ENCODE data around the gene ZNF766. TPM values are rescaled to one million over a fixed set of nuclear protein-coding genes. Genes with fewer than 3 reads are reported as not detected.

Gene ZNF766
- total RNA-seq, 1 experiment from 2014 or later: 17.9 TPM

GRCh38 chr19:52270266-52270885 lies 989 bp downstream of the ZNF766 start:
- no peak for ATAC-seq
- POLR2A ChIA-PET: no interaction called here

More at GRCh38 chr19:52270266-52270885, 989 bp downstream of the ZNF766 start:
- H3K27ac ChIP-seq (ENCODE audit: low read depth, low read length): peak overlapping the region; percentile 84
- DNase-seq (ENCODE audit: low read depth, low spot score): no peak
- peaks cover 0 to 20% of the 10 kb centered on the region in 2 experiments; a peak in 2 of 4 replicates for H3K9me3 ChIP-seq (ENCODE audit: control insufficient read depth in 1 of 2, insufficient read depth in 1 of 2, low read depth in 1 of 2, low read length in 2 of 2)
- peaks cover 0 to 14% of the 10 kb centered on the region in 2 experiments; a peak in 2 of 4 replicates for H3K4me1 ChIP-seq (ENCODE audit: control insufficient read depth in 1 of 2, insufficient read depth in 2 of 2, low read length in 2 of 2)
- no TSS peak for BruUV-seq (replicated peaks)
- RAD21 ChIA-PET (ENCODE audit: low non-redundant PET in 1 of 2, low total read pairs in 2 of 2, uncharacterized antibody in 2 of 2, unreplicated experiment in 2 of 2): no interaction called here
- intact Hi-C loops (cut with micrococcal nuclease): no loop called here
- H3K4me3 ChIP-seq (replicated peaks in 1 of 2; ENCODE audit: low read depth in 1 of 2, low read length in 2 of 2): peak overlapping the region; percentile 98 to 99
- H3K9me2 ChIP-seq (ENCODE audit: insufficient read depth): no peaks in the 10 kb centered on the region
- H3K36me3 ChIP-seq (ENCODE audit: control insufficient read depth in 1 of 2, insufficient read depth in 2 of 2, low read length in 2 of 2): peaks cover 0 to 16% of the 10 kb centered on the region in 2 experiments; a peak in 2 of 4 replicates
- TF ChIP-seq, protein P1, sequence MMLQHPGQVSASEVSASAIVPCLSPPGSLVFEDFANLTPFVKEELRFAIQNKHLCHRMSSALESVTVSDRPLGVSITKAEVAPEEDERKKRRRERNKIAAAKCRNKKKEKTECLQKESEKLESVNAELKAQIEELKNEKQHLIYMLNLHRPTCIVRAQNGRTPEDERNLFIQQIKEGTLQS (IDR thresholded peaks at IDR 0.05): no peak
- no peak for TF ChIP-seq RAD21 (IDR thresholded peaks at IDR 0.05; ENCODE audit: low read depth)
- no peak for TF ChIP-seq SP1 (IDR thresholded peaks at IDR 0.05; ENCODE audit: low read depth)
- TF ChIP-seq FOSL1 (IDR thresholded peaks at IDR 0.05; ENCODE audit: low read depth): no peak
- TF ChIP-seq, protein P2, sequence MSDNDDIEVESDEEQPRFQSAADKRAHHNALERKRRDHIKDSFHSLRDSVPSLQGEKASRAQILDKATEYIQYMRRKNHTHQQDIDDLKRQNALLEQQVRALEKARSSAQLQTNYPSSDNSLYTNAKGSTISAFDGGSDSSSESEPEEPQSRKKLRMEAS (IDR thresholded peaks at IDR 0.05): no peak
- no peak for TF ChIP-seq EZH2 (IDR thresholded peaks at IDR 0.05)
- no peak for TF ChIP-seq CBX3 (IDR thresholded peaks at IDR 0.05; ENCODE audit: low read depth)
- TF ChIP-seq JUND (IDR thresholded peaks at IDR 0.05): no peak
- no peak for TF ChIP-seq SIN3A (IDR thresholded peaks at IDR 0.05; ENCODE audit: low read depth)
- TF ChIP-seq YY1 (IDR thresholded peaks at IDR 0.05; ENCODE audit: extremely low read depth, insufficient replicate concordance, low read depth, low read length): no peak
- TF ChIP-seq, protein P3, sequence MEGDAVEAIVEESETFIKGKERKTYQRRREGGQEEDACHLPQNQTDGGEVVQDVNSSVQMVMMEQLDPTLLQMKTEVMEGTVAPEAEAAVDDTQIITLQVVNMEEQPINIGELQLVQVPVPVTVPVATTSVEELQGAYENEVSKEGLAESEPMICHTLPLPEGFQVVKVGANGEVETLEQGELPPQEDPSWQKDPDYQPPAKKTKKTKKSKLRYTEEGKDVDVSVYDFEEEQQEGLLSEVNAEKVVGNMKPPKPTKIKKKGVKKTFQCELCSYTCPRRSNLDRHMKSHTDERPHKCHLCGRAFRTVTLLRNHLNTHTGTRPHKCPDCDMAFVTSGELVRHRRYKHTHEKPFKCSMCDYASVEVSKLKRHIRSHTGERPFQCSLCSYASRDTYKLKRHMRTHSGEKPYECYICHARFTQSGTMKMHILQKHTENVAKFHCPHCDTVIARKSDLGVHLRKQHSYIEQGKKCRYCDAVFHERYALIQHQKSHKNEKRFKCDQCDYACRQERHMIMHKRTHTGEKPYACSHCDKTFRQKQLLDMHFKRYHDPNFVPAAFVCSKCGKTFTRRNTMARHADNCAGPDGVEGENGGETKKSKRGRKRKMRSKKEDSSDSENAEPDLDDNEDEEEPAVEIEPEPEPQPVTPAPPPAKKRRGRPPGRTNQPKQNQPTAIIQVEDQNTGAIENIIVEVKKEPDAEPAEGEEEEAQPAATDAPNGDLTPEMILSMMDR (IDR thresholded peaks at IDR 0.05 in 2 of 3, conservative IDR thresholded peaks at IDR 0.05 in 1 of 3; ENCODE audit: borderline replicate concordance in 1 of 3, insufficient read depth in 1 of 3, low read depth in 2 of 3, low read length in 2 of 3): no peak
- no peak for TF ChIP-seq REST (IDR thresholded peaks at IDR 0.05; ENCODE audit: low read depth)
- no peak for TF ChIP-seq TCF7L2 (IDR thresholded peaks at IDR 0.05; ENCODE audit: borderline replicate concordance, extremely low read depth, insufficient read depth, insufficient read length)
- no peak for TF ChIP-seq ZNF274 (IDR thresholded peaks at IDR 0.05; ENCODE audit: low read depth, low read length)
- no peak for TF ChIP-seq ELF1 (IDR thresholded peaks at IDR 0.05; ENCODE audit: borderline replicate concordance, low read depth)
- TF ChIP-seq CEBPB (IDR thresholded peaks at IDR 0.05; ENCODE audit: low read depth): no peak
- no peak for TF ChIP-seq SRF (IDR thresholded peaks at IDR 0.05; ENCODE audit: low read depth)
- no peak for TF ChIP-seq EZH2phosphoT487 (IDR thresholded peaks at IDR 0.05; ENCODE audit: borderline replicate concordance)
- no peak for TF ChIP-seq ZBTB33 (IDR thresholded peaks at IDR 0.05; ENCODE audit: extremely low read depth, insufficient replicate concordance, low read length)
- TF ChIP-seq EGR1 (IDR thresholded peaks at IDR 0.05; ENCODE audit: low read depth): no peak
- no peaks in the 10 kb centered on the region for H3K27me3 ChIP-seq (ENCODE audit: insufficient read depth, low read length)
- peaks cover 57% of the 10 kb centered on the region for H3K79me2 ChIP-seq (ENCODE audit: insufficient read depth, low read length)
- peak overlapping the region; percentile 73 for H3K4me2 ChIP-seq (ENCODE audit: low read length)
- no peaks in the 10 kb centered on the region for H4K20me1 ChIP-seq (ENCODE audit: insufficient read depth)
- peak overlapping the region; percentile 99 for H3K9ac ChIP-seq (ENCODE audit: low read length)
- no peak overlapping the region for H2AFZ ChIP-seq (ENCODE audit: low read depth, low read length, poor library complexity, severe bottlenecking)
- CTCF ChIA-PET: no interaction called here

Measured in HCT116 (cell line).